Keratinocyte (primary cell): Measurements from ENCODE around the gene FAM53A. TPM values are rescaled to one million over a fixed set of nuclear protein-coding genes. Genes with fewer than 3 reads are reported as not detected.

ENCODE experiments used
- DNase-seq: peaks from one replicate; pipeline ENCODE4 v3.0.0-alpha.2; 2011; ENCODE audit warnings: low read depth, missing footprints, low spot score
- FAIRE-seq: peaks from 2 replicates; lab custom pipeline; 2011; peaks lifted over from hg19 to GRCh38; lab: Jason Lieb, UNC
- H2AFZ ChIP-seq: 2 replicates; pipeline ENCODE4 v1.6.0; 2012; ENCODE audit warnings: low read length, control low read depth, inconsistent platforms; ENCODE audit not compliant: control insufficient read depth
- H3K27ac ChIP-seq: 2 replicates; pipeline ENCODE4 v1.5.1; 2011; ENCODE audit warnings: low read length; ENCODE audit not compliant: control insufficient read depth, insufficient read depth
- H3K27me3 ChIP-seq: 3 replicates; pipeline ENCODE4 v1.6.0; 2011; ENCODE audit warnings: low read length; ENCODE audit not compliant: control insufficient read depth, insufficient read depth; ENCODE audit errors: extremely low read depth
- H3K36me3 ChIP-seq, 2 experiments: 2 replicates in 1 of 2; 3 replicates in 1 of 2; pipeline ENCODE4 v1.5.1; 2011; ENCODE audit warnings: low read length in 2 of 2, mild to moderate bottlenecking in 1 of 2; ENCODE audit not compliant: control insufficient read depth in 2 of 2, insufficient read depth in 2 of 2; ENCODE audit errors: extremely low read depth in 1 of 2
- H3K4me1 ChIP-seq: 3 replicates; pipeline ENCODE4 v1.5.1; 2011; ENCODE audit warnings: low read length; ENCODE audit not compliant: control insufficient read depth, insufficient read depth; ENCODE audit errors: extremely low read depth
- H3K4me2 ChIP-seq: 3 replicates; pipeline ENCODE4 v1.6.0; 2011; ENCODE audit warnings: low read depth, low read length; ENCODE audit not compliant: control insufficient read depth, insufficient read depth; ENCODE audit errors: extremely low read depth
- H3K4me3 ChIP-seq, 3 experiments: fragments of 200-600 bp in 1 of 3; sonication (generic) in 1 of 3; 2 replicates in 2 of 3; 3 replicates in 1 of 3; pipeline ENCODE4 v1.5.1; 2011 to 2016; ENCODE audit warnings: low read length in 3 of 3, mild to moderate bottlenecking in 3 of 3, control low read depth in 2 of 3, inconsistent platforms in 1 of 3, low read depth in 1 of 3, mixed read lengths in 1 of 3, mixed run types in 1 of 3, moderate library complexity in 1 of 3; ENCODE audit not compliant: control insufficient read depth in 2 of 3, insufficient read depth in 2 of 3; ENCODE audit errors: extremely low read depth in 1 of 3
- H3K79me2 ChIP-seq: 2 replicates; pipeline ENCODE4 v1.6.0; 2012; ENCODE audit warnings: low read length; ENCODE audit not compliant: control insufficient read depth, insufficient read depth
- H3K9ac ChIP-seq: 3 replicates; pipeline ENCODE4 v1.6.0; 2011; ENCODE audit warnings: low read length; ENCODE audit not compliant: control insufficient read depth, insufficient read depth; ENCODE audit errors: extremely low read depth
- H3K9me1 ChIP-seq: 3 replicates; pipeline ENCODE4 v1.6.0; 2011; ENCODE audit warnings: low read length; ENCODE audit not compliant: control insufficient read depth, insufficient read depth; ENCODE audit errors: extremely low read depth
- H3K9me3 ChIP-seq: 2 replicates; pipeline ENCODE4 v1.5.1; 2012; ENCODE audit warnings: low read depth, low read length; ENCODE audit not compliant: control insufficient read depth
- H4K20me1 ChIP-seq: 3 replicates; pipeline ENCODE4 v1.6.0; 2011; ENCODE audit warnings: low read length; ENCODE audit not compliant: control insufficient read depth, insufficient read depth; ENCODE audit errors: extremely low read depth
- CTCF ChIP-seq, 3 experiments: IDR thresholded peaks in 1 of 3; conservative IDR thresholded peaks in 1 of 3; optimal IDR thresholded peaks in 1 of 3; 2 replicates in 2 of 3; 3 replicates in 1 of 3; pipeline versions ENCODE3 to v1.5.1; 2011; ENCODE audit warnings: low read length in 3 of 3, mild to moderate bottlenecking in 3 of 3, moderate library complexity in 2 of 3, control low read depth in 1 of 3, inconsistent platforms in 1 of 3; ENCODE audit not compliant: insufficient read depth in 2 of 3; ENCODE audit errors: extremely low read depth in 1 of 3
- EZH2 ChIP-seq: IDR thresholded peaks from one replicate; pipeline ENCODE4 v1.6.1; 2012; ENCODE audit warnings: inconsistent platforms, mild to moderate bottlenecking, low read length, moderate library complexity
- dilution Hi-C: fragments of 300-500 bp; cut with MboI; formaldehyde crosslinking; loops from one replicate; pipeline ENCODE4 v1.7.0; 2020; ENCODE audit warnings: low sequenced_read_pairs; ENCODE audit not compliant: extremely low pct_ligation_motif_present
- polyA plus RNA-seq, 5 experiments: library from polyadenylated mRNA; depleted of rRNA in 3 of 5; stranded (reverse) in 3 of 5; stranded (forward) in 1 of 5; unstranded in 1 of 5; fragments of >200 nt; gene quantifications; 1 replicate in 1 of 5; 2 replicates in 3 of 5; 3 replicates in 1 of 5; pipeline versions ENCODE4 v1.2.1 to v1.2.3, GENCODE V29; 2011 to 2012; ENCODE audit warnings: missing spikeins in 2 of 5, low read depth in 1 of 5, low replicate concordance in 1 of 5

The FAM53A gene
- polyA plus RNA-seq, 1 donor (not counting 4 experiments of a cell fraction or from before 2014, with no cell fraction given), result 0.50 TPM

- Histone ChIP-seq H3K9ac (no peak overlapping the region), H3K27me3 (peaks cover 19% of the 10 kb centered on the region), H3K9me3 (no peaks in the 10 kb centered on the region), H3K4me3 (no peak overlapping the region), H4K20me1 (no peaks in the 10 kb centered on the region), H3K27ac (no peak overlapping the region), H3K9me1 (no peaks in the 10 kb centered on the region), H3K36me3 (no peaks in the 10 kb centered on the region), H3K79me2 (no peaks in the 10 kb centered on the region), H3K4me2 (no peak overlapping the region), H3K4me1 (peaks cover 18% of the 10 kb centered on the region), H2AFZ (peak overlapping the region; percentile 3)
- dilution Hi-C loops, result no loop called here
- no peak for TF ChIP-seq EZH2
- TF ChIP-seq CTCF (optimal IDR thresholded peaks at IDR 0.05 in 1 of 3, IDR thresholded peaks at IDR 0.05 in 1 of 3, conservative IDR thresholded peaks at IDR 0.05 in 1 of 3; ENCODE audit: extremely low read depth in 1 of 3, insufficient read depth in 2 of 3, low read length in 3 of 3), result no peak
- FAIRE-seq (no peak), DNase-seq (no peak)
Observed at GRCh38 chr4:1603413-1604135, 80.5 kb downstream of the FAM53A start.

- Histone ChIP-seq H3K27ac (no peak overlapping the region), H3K27me3 (peaks cover 19% of the 10 kb centered on the region), H3K4me2 (no peak overlapping the region), H3K9me1 (no peaks in the 10 kb centered on the region), H2AFZ (no peak overlapping the region), H3K36me3 (no peaks in the 10 kb centered on the region), H3K4me1 (peaks cover 18% of the 10 kb centered on the region), H4K20me1 (no peaks in the 10 kb centered on the region), H3K9me3 (no peaks in the 10 kb centered on the region), H3K9ac (no peak overlapping the region), H3K79me2 (no peaks in the 10 kb centered on the region), H3K4me3 (no peak overlapping the region)
- dilution Hi-C loops, result no loop called here
- no peak for DNase-seq
- FAIRE-seq, result no peak
- no peak for TF ChIP-seq EZH2
- no peak for TF ChIP-seq CTCF (optimal IDR thresholded peaks at IDR 0.05 in 1 of 3, IDR thresholded peaks at IDR 0.05 in 1 of 3, conservative IDR thresholded peaks at IDR 0.05 in 1 of 3; ENCODE audit: extremely low read depth in 1 of 3, insufficient read depth in 2 of 3, low read length in 3 of 3)
Observed at GRCh38 chr4:1602655-1603412, 81.3 kb downstream of the FAM53A start.
